Measurements from ENCODE around the gene UTP3. TPM values are rescaled to one million over a fixed set of nuclear protein-coding genes. Genes with fewer than 3 reads are reported as not detected.

The UTP3 gene
- total and polyA plus RNA-seq, 2 donors (not counting 3 experiments of a cell fraction or from before 2014, with no cell fraction given): 8.7 to 32.8 TPM

DNA sequence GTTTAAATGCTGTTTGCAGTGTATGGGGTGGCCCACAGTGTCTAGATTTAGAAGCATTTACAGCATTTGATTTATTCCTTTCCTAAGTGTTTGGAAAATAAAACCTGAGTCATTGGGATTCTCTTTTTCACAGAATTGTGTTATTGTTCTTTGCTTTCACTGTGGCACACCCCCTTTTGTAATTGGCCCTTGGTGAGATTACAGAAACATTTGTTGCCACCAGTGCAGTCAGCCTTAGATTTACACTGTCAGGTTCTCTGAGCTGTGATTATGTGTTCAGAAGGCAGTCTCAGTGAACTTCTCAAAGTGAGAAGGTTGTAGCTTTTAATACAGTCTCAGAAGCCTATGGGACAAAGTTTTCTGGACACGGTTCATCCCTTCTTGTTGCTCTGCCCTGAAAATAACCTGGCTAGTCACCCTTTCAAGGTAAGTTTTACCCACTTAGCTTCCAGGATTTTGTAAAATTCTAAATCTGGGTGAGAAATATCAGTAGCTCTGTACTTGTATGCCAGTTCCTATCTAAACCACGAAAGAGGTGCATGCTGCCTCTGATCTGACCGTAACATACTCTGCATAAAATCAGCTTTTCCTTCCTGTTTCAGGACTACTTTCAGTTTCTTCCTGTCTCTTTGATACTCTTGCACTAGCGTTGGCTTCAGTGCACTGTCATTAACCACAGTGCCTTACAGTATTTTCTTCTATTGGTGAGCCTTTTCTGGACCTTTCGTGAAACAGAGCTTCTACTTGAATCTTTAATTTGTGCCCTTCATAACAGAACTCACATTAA is 46.0 kb downstream of the UTP3 start:
- dilution Hi-C loops (cut with MboI; ENCODE audit: extremely low pct_ligation_motif_present, low sequenced_read_pairs): no loop called here
- FAIRE-seq (peak; percentile 79), DNase-seq (ENCODE audit: low read depth, low spot score) (peak; percentile 84)
- Histone ChIP-seq H3K9me3 (replicated peaks; ENCODE audit: control insufficient read depth, insufficient read depth, low read length) (no peaks in the 10 kb centered on the region), H3K9me1 (replicated peaks; ENCODE audit: control insufficient read depth, extremely low read depth, insufficient read depth, low read length) (no peaks in the 10 kb centered on the region), H3K27ac (ENCODE audit: insufficient read depth, low read depth, low read length) (peak overlapping the region; percentile 66), H3K9ac (replicated peaks; ENCODE audit: extremely low read depth, insufficient read depth, low read length) (peak overlapping the region; percentile 61), H3K4me2 (ENCODE audit: insufficient read depth, low read length) (peak overlapping the region; percentile 99), H4K20me1 (replicated peaks; ENCODE audit: control insufficient read depth, extremely low read depth, insufficient read depth, low read length) (no peaks in the 10 kb centered on the region), H3K4me3 (replicated peaks in 1 of 3; ENCODE audit: insufficient read depth in 1 of 3, low read depth in 1 of 3, low read length in 3 of 3) (peak overlapping the region; percentile 33 to 82 (median 59)), H3K4me1 (ENCODE audit: control insufficient read depth, extremely low read depth, insufficient read depth, low read length) (peaks cover 17% of the 10 kb centered on the region), H2AFZ (ENCODE audit: low read depth, low read length) (peak overlapping the region; percentile 39), H3K27me3 (ENCODE audit: control insufficient read depth in 2 of 2, insufficient read depth in 2 of 2, low read length in 2 of 2) (no peaks in the 10 kb centered on the region), H3K79me2 (ENCODE audit: control insufficient read depth, insufficient read depth, low read length) (peaks cover 8% of the 10 kb centered on the region), H3K36me3 (ENCODE audit: control insufficient read depth in 2 of 2, extremely low read depth in 1 of 2, insufficient read depth in 2 of 2, low read length in 2 of 2) (no peaks in the 10 kb centered on the region)
- no TSS peak for BruUV-seq (replicated peaks)
- intact Hi-C loops (cut with micrococcal nuclease): loop anchor here (1.0 kb wide), 1 partner anchor 29 kb away; no protein-coding TSS in a partner anchor
- TF ChIP-seq, protein P1, sequence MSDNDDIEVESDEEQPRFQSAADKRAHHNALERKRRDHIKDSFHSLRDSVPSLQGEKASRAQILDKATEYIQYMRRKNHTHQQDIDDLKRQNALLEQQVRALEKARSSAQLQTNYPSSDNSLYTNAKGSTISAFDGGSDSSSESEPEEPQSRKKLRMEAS (IDR thresholded peaks at IDR 0.05; ENCODE audit: insufficient read depth, insufficient read length): no peak
- TF ChIP-seq FOS (IDR thresholded peaks at IDR 0.05; ENCODE audit: borderline replicate concordance, insufficient read depth, low read length) (no peak), GATA2 (IDR thresholded peaks at IDR 0.05; ENCODE audit: insufficient read depth, insufficient read length, low read depth, low read length) (no peak), EZH2 (IDR thresholded peaks at IDR 0.05; ENCODE audit: borderline replicate concordance, low read depth, low read length, severe bottlenecking) (no peak), MYC (IDR thresholded peaks at IDR 0.05; ENCODE audit: low read depth, low read length) (no peak), POLR2AphosphoS5 (IDR thresholded peaks at IDR 0.05; ENCODE audit: insufficient read depth, low read depth, low read length) (no peak)
- TF ChIP-seq, protein P2, sequence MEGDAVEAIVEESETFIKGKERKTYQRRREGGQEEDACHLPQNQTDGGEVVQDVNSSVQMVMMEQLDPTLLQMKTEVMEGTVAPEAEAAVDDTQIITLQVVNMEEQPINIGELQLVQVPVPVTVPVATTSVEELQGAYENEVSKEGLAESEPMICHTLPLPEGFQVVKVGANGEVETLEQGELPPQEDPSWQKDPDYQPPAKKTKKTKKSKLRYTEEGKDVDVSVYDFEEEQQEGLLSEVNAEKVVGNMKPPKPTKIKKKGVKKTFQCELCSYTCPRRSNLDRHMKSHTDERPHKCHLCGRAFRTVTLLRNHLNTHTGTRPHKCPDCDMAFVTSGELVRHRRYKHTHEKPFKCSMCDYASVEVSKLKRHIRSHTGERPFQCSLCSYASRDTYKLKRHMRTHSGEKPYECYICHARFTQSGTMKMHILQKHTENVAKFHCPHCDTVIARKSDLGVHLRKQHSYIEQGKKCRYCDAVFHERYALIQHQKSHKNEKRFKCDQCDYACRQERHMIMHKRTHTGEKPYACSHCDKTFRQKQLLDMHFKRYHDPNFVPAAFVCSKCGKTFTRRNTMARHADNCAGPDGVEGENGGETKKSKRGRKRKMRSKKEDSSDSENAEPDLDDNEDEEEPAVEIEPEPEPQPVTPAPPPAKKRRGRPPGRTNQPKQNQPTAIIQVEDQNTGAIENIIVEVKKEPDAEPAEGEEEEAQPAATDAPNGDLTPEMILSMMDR (IDR thresholded peaks at IDR 0.05; ENCODE audit: extremely low read depth in 1 of 2, insufficient read depth in 1 of 2, low read depth in 1 of 2, low read length in 2 of 2): no peak
- POLR2A ChIA-PET: interaction anchor here (1.3 to 1.5 kb wide), 2 partner anchors 28 to 30 kb away, joined by 3 to 6 read pairs; no protein-coding TSS in a partner anchor
- CTCF ChIA-PET: interaction anchor here (0.6 to 3.0 kb wide), 13 partner anchors 10 to 276 kb away, joined by 3 to 25 read pairs (median 4); partner anchors contain the start of genes DCK, GRSF1, RUFY3 and UTP3

Data from endothelial cell of umbilical vein (primary cell).